HG02610 (cell line): ENCODE results near the gene AGBL4.

Source experiments
- ATAC-seq: cut with Tn5 transposase; IDR thresholded peaks from one replicate; pipeline ENCODE4 v1.9.1; 2021; ENCODE audit warnings: mild to moderate bottlenecking, moderate library complexity; ENCODE audit not compliant: unreplicated experiment

AGBL4 gene

GRCh38 chr1:48741380-48741779 lies 1282.4 kb downstream of the AGBL4 start:
- no peak for ATAC-seq

DNA sequence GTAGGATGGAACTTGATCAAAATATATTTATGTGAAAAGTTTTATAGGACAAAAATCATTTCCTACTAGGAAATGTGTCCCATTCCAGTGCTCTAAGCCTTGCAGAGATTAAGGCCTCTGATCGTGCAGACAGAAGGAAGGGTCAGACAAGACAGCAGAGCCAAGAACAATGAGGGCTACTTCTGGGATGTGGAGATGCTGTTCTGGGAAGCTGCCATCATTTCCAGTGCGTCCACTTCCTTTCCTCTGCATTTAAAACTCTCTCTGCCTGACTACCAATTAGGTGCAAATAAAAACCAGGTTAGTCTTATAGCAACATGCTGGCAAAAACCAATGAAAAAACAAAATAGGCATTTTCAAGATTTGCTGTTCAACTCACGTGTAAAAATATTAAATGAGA lies 1283.1 kb downstream of the AGBL4 start:
- ATAC-seq = no peak

GRCh38 chr1:48739091-48739490 lies 1284.7 kb downstream of the AGBL4 start:
- no peak for ATAC-seq

DNA sequence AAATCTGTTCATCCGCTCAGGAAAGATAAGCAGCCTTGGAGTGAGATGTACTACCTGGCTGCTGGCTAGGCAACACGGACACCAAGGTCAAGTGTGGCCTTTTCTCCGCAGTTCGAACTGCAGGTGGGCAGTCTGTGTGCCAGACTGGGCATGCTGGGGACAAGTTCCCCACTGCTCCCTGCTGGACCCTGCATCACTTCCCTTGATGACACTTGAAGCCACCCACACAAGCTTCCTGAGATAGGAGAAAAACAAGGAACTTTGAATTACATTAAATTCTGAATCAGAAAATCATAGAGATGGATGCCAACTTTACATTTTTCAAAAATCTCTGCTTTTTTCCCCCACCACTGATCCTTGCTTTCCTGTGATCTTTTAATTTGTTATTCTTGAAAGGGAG lies 1285.4 kb downstream of the AGBL4 start:
- no peak for ATAC-seq

GRCh38 chr1:48735796-48736195 lies 1288.0 kb downstream of the AGBL4 start:
- no peak for ATAC-seq

GRCh38 chr1:48730164-48730910 lies 1293.4 kb downstream of the AGBL4 start:
- peak; percentile 82 for ATAC-seq

- no peak for ATAC-seq
Observed at GRCh38 chr1:48728584-48728983, 1295.2 kb downstream of the AGBL4 start.

GRCh38 chr1:48726557-48727215 lies 1297.1 kb downstream of the AGBL4 start:
- no peak for ATAC-seq

DNA sequence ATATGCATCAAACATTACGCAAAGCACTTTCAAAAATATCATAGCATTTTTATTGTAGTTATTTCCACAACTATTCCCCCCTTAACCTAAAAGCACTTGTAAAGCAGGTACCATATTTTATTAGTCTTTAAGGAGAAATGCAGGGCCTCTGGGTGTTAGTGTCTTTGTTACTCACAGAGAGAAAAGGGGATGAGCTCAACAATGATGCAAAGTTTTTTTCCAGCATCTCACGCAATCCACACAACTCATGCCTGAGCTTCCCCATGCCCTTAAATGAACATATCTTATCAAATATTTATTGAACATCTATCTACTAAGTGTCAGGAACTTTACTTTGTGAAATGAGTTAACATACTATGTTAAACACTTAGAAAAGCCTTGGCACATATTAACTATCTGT lies 1297.6 kb downstream of the AGBL4 start:
- no peak for ATAC-seq

- ATAC-seq = no peak
Observed at GRCh38 chr1:48725341-48726046, 1298.3 kb downstream of the AGBL4 start.

DNA sequence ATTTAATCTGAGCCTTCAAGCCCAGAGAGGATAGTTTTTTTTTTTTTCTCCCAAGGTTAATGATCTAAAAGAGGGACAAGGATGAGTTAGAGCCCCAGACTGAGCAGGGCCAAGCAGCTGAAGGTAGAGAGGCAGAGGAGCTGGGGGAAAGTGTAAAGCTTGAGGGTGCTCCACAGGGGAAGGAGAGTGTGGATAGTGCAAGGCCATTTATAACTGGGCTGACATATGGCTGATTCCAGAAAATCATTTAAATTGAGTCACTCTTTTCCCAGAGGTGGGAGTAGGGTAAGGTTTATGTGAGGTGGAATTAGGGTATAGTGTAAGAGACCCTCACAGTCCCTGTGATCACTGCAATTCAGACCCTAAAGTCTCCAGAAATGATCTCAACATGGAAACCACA lies 1302.8 kb downstream of the AGBL4 start:
- ATAC-seq = no peak

DNA sequence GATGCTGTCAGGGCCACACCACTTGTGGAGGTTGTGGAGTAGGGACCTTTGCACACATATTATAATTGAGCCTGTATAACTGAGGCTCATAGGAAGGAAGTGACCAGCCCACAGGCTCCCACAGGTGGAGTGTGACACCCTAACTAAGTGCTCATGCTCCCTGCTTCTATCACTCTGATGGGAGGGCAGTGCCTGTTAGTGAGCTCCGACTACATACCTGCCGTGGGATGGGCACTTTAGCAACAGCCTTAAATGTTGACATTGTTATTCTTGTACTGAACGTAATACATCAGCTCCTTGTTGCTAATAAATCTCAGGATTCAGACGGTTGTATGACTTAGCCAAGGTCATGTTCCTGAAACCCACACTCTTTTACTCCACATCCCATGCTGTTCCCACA lies 1305.0 kb downstream of the AGBL4 start:
- no peak for ATAC-seq

- no peak for ATAC-seq
Observed at GRCh38 chr1:48718116-48718630, 1305.6 kb downstream of the AGBL4 start.

DNA sequence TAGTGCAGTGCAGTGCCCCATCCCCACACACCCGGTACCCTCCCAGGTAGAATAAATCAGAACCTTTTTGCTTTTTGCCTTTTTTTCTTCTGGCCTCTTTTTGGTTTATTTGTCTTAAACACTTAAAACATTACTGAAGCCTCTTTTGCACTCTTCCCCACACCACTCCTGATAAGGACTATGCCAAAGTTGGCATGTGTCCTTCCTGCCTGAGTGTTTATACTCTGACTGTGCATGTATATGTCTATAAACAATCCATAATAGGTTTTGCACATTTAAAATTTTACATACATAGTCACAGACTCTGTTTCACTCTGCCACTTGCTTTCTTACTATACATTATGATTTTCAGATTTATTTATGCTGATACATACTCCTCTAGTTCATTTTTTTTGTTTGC lies 1306.7 kb downstream of the AGBL4 start:
- no peak for ATAC-seq

DNA sequence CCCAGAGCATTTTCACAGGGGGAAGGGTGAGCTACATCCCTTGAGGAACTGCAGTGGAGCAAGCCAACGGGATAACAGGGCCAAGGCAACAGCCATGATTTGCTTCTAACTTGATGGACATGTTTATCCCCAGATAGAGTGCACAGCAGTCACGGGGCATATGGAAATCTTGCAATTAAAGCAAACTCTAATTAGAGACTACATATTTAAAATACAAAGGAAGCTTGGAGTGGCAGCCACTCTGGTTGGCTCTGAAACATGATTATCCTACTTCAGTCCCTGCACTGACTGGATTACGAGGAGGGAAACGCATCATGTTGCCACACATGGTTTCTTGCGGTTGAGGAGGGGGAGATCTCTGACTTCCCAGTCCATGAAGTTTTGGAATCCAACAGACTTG lies 1307.8 kb downstream of the AGBL4 start:
- ATAC-seq = no peak

- no peak for ATAC-seq
Observed at GRCh38 chr1:48710915-48711314, 1312.8 kb downstream of the AGBL4 start.

GRCh38 chr1:48710318-48710717 lies 1313.4 kb downstream of the AGBL4 start:
- no peak for ATAC-seq

- no peak for ATAC-seq
Observed at GRCh38 chr1:48704736-48705135, 1319.0 kb downstream of the AGBL4 start.

DNA sequence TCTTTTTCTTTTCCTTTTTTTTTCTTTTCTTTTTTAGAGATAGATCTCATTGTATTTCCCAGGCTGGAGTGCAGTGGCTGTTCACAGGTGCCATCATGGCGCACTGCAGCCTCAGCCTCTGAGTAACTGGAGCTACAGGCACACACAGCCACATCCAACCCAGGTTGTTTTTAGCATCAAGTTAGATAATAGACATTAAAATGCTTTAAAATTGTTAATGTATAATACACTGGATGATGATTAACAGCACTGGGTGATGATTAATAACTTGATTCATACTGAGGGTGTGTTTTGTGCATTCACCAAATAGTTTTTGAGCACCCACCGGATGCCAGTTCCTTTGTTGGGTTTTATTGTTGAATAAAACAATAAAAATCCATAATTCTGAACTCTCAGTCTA lies 1322.3 kb downstream of the AGBL4 start:
- no peak for ATAC-seq

GRCh38 chr1:48697066-48697707 lies 1326.6 kb downstream of the AGBL4 start:
- ATAC-seq = no peak

GRCh38 chr1:48695161-48695560 lies 1328.6 kb downstream of the AGBL4 start:
- no peak for ATAC-seq
